ENCODE measurements around the gene SECISBP2L. TPM values are rescaled to one million over a fixed set of nuclear protein-coding genes. Genes with fewer than 3 reads are reported as not detected.

The SECISBP2L gene
- total RNA-seq, 4 donors from 2014 or later: 40.3 to 54.0 (median 44.0) TPM

DNA sequence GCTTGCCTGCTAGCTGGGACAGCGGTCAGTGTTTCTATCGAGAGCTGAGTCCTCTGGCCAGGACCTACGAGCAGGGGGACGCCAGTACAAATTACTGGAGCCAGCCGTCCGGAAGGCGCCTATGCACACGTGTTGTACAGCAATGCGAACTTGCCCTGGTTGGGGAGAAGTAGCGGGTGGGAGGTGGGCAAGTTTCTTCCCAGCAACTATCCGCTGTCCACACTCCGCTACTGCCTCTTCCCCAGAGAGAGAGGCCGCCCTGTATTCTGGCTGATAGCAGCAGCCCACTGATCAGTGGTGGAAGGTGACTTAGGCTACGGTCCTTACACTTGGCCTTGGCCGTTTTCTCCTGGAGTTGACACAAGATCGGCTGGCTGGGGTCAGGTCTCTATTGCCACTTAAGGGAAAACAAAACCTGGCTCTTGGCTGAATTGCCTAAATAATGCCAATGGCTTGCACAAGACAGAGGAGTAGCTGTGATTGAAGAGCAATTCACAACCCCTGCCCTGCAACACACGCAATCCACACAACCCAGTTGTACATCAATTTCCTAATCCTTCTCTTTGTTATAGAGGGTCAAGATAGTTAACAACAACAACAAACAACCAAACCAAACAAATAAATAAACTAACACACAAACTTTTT lies 69.7 kb downstream of the SECISBP2L start:
- Histone ChIP-seq H3K4me3 (peak overlapping the region; percentile 50 to 62 (median 59)), H3K27me3 (no peaks in the 10 kb centered on the region), H3K36me3 (no peaks in the 10 kb centered on the region), H3K27ac (replicated peaks in 1 of 4) (peak overlapping the region; percentile 64 to 74 (median 71)), H3K4me1 (peaks cover 5 to 18% (median 14%) of the 10 kb centered on the region in 4 donors), H3K9me3 (no peaks in the 10 kb centered on the region)
- no peak for TF ChIP-seq CTCF (IDR thresholded peaks at IDR 0.05)
- no peak for TF ChIP-seq EP300 (IDR thresholded peaks at IDR 0.05)
- no peak for TF ChIP-seq POLR2AphosphoS5 (IDR thresholded peaks at IDR 0.05)
- no peak for TF ChIP-seq POLR2A (IDR thresholded peaks at IDR 0.05; ENCODE audit: low read depth)
- intact Hi-C loops (cut with DNase I): no loop called here
- 86% methylated on average over 12 of the region's 17 CpGs for WGBS
- peak; percentile 87 for DNase-seq (ENCODE audit: extremely low spot score)

DNA sequence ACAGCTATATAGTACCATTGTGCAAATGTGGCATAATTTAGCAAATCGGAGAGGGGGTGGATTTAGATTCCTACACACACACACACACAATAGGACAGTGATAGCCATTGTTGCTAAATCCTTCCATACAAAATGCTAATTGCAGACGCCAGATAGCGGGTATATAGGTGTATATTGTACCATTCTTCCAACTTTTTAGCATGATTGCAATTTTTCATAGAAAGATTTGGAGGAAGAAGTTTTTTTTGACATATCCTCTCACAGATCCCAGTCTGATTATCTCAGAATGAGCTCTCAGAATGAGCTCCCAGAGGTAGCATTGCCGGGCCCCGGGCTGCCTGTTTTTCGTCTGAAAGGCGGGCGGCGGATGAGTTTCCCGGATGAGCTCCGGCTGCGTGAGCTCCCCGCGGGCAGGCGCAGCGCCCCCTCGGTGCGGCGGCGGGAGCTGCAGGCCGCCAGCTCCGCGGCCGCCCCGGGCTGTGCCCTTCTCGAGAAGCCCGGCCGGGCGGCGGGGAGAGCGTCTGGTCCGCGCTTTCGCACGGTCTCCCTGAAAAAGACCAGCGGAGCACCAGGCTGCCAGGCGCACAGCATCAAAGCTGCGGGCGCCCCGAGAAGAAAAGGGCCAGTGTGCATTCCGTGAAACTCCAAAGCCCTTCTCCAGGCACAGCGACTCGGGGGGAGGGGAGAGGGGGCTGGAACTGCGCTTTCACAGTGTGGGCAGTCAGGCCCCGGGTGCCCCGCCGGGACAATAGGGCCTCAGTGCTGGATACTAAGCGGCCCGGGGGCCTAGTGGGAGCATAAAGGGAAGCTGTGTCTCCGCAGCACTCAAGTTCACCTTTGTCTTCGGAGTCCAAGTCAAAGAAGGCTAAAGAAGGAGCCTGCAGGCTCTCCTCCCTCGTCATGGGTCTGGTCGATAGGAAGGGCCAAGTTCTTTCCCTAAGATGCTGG lies 70.5 kb downstream of the SECISBP2L start:
- Histone ChIP-seq H3K27ac (replicated peaks in 1 of 4) (peak overlapping the region; percentile 64 to 74 (median 71)), H3K9me3 (no peaks in the 10 kb centered on the region), H3K4me3 (peak overlapping the region; percentile 50 to 62 (median 59)), H3K36me3 (no peaks in the 10 kb centered on the region), H3K27me3 (no peaks in the 10 kb centered on the region), H3K4me1 (peaks cover 5 to 18% (median 14%) of the 10 kb centered on the region in 4 donors)
- intact Hi-C loops (cut with DNase I): no loop called here
- peak; percentile 94 for DNase-seq (ENCODE audit: extremely low spot score)
- no peak for TF ChIP-seq POLR2A (IDR thresholded peaks at IDR 0.05; ENCODE audit: low read depth)
- peak; percentile 27 to 60 for TF ChIP-seq POLR2AphosphoS5 (IDR thresholded peaks at IDR 0.05)
- peak in 2 of 3 experiments; percentile 95 to 97 for TF ChIP-seq CTCF (IDR thresholded peaks at IDR 0.05)
- WGBS: 28% methylated on average over 11 of the region's 53 CpGs

GRCh38 chr15:48974882-48975281 lies 71.4 kb downstream of the SECISBP2L start:
- peak overlapping the region in 1 of 4 donors; percentile 64 for H3K27ac ChIP-seq (replicated peaks in 1 of 4)
- intact Hi-C loops (cut with DNase I): no loop called here

More at GRCh38 chr15:48974882-48975281, 71.4 kb downstream of the SECISBP2L start:
- Histone ChIP-seq H3K9me3 (no peaks in the 10 kb centered on the region), H3K27me3 (no peaks in the 10 kb centered on the region), H3K36me3 (no peaks in the 10 kb centered on the region), H3K4me3 (peak overlapping the region in 2 of 4 donors; percentile 50 to 57), H3K4me1 (peaks cover 5 to 18% (median 14%) of the 10 kb centered on the region in 4 donors)
- no peak for DNase-seq (ENCODE audit: extremely low spot score)
- no peak for TF ChIP-seq CTCF (IDR thresholded peaks at IDR 0.05)
- no peak for TF ChIP-seq POLR2AphosphoS5 (IDR thresholded peaks at IDR 0.05)
- TF ChIP-seq EP300 (IDR thresholded peaks at IDR 0.05): no peak
- no peak for TF ChIP-seq POLR2A (IDR thresholded peaks at IDR 0.05; ENCODE audit: low read depth)
- 79% methylated on average over 2 of the region's 2 CpGs for WGBS

Measured in esophagus muscularis mucosa (tissue), 4 donors.